SKM-1 (cell line): ENCODE data around the gene BCR.

Experiments used
- DNase-seq: peaks from one replicate; lab custom pipeline; 2025; ENCODE audit not compliant: unreplicated experiment; lab: John Stamatoyannopoulos, UW

BCR gene

DNA sequence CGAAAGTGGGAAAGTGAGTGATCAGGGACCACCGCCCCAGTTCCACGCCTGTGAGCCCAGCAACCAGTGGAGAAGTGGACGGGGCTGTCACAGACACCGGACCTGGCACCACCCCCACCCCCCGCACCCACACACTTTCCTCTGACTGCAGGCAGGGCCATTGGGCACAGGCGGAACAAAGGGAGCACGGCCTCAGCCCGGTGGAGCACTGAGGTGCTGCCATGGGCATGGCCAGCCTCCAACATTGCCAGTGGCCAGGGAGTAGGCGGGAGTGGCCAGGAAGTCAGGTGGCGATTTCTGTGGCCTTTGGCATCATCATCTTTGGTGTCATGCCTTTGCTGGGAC, 78.5 kb downstream of the BCR start:
- DNase-seq, result no peak

GRCh38 chr22:23259916-23260644, 79.8 kb downstream of the BCR start:
- no peak for DNase-seq

- DNase-seq, result no peak
These were observed 80.6 kb downstream of the BCR start for GRCh38 chr22:23260645-23261581.

DNA sequence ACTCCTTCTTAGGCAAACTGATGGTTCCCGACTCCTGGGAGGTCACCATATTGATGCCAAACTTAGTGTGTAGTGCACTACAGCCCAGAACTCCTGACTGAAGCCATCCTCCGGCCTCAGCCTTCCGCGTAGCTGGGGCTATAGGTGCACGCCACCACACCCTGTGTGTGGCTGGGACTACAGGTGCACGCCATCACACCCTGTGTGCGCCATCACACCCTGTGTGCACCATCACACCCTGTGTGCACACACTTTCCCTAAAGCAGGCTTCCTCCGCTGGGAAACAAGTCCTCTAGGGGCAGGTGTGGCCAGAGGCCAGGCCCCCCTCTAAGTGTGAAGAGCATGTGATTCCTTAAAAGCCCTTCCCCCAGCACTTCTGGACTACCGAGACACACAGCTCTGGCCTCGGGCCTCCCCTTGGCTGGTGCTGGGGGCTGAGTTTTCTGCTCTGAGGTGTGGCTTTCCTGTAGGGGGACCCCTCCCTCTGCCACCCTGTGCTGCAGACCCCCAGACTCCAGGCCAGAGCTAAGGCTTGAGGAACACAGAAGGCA, 81.7 kb downstream of the BCR start:
- DNase-seq, result no peak

DNA sequence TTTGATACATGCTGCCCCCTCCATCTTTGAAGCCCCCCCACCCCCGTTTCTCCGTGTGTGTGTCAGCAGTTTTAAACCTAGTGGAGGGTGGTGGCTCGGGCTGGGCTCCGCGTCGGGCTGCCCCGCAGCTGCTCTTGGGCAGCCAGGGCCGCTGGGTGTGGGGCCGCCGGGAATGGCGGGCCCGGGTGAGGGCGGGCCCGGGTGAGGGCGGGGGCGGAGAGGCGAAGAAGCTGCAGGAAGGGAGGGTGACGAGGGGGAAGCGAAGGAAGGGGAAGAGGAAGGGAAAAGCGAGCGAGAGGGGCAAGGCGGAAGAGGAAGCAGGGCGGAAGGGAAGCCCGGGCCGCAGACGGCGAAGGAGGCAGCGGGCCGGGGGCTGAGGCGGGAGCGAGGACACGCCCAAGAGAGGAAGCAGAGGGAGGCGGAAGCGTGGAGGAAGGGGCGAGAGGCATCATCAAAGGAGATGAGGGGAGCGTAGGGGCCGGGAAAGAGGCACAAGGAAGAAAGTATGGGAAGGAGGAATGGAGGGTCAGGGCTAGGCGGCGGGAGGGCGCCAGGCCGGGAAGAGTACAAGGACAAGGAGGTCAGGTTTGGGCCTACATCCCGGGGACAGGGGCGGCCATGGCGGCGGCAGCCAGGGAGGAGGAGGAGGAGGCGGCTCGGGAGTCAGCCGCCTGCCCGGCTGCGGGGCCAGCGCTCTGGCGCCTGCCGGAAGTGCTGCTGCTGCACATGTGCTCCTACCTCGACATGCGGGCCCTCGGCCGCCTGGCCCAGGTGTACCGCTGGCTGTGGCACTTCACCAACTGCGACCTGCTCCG, 82.4 kb downstream of the BCR start:
- DNase-seq, result no peak

GRCh38 chr22:23263651-23264555, 83.6 kb downstream of the BCR start:
- DNase-seq, result no peak

- DNase-seq, result no peak
These were observed 84.5 kb downstream of the BCR start for GRCh38 chr22:23264610-23265367.

DNA sequence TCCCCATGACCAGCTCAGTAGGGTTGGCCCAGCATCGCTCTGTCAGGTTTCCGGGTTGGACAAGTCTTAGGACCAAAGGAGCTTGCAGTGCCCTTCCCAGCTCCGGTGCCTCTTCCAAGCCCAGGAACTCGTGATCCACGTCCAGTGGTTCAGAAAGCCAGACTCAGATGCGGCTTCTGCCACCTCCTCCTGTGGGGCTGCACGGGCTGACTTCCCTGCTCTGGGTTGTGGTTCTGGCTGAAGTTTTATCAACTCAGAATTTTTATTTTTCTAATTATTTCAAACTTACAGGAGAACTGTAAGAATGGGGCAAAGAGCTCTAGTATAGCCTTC, 85.0 kb downstream of the BCR start:
- no peak for DNase-seq

GRCh38 chr22:23266780-23267179, 86.5 kb downstream of the BCR start:
- no peak for DNase-seq

- DNase-seq, result no peak
These were observed 87.1 kb downstream of the BCR start for GRCh38 chr22:23267226-23268043.

DNA sequence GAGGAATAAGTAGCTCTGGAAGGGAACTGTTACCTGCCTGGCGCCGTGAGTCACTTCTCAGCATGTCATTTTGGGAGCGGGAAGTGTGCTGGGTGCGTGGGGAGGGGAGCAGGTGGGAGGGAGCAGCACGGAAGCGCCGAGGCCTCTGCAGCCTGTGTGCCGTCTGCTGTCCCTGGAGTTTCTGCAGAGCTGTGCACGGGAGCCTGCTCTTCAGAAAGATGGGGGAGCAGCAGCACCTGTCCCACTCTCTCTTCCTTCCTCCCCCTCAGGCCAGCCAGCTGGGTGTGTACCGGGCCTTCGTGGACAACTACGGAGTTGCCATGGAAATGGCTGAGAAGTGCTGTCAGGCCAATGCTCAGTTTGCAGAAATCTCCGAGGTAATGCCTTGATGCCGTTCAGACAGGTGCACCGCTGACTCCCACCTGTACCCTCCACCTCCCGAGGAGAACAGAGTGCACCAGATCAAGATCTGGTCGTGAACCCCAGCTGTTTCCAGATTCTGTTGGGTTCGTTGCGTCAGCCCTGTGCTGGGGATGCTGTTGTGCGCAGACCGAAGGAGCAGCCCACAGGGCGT, 87.9 kb downstream of the BCR start:
- no peak for DNase-seq

DNA sequence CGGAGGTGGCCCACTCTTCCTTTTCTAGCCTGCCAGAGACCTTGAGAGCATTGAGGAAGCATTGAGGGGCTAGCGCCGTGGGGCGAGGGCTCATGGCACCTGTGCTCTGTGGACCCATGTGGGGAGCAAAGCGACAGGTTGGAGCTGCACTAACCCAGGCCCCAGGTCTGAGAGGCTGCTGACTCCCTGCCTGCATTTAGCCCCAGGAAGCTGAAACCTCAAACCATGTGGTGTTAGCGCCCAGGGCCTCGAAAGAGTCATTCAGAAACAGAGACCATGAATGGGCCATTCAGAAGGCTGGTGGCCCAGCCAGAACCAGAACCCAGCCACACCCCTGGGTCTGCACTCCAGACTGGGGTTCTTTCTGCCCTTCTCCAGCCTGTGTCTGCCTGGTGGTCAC, 88.6 kb downstream of the BCR start:
- DNase-seq, result no peak

- no peak for DNase-seq
These were observed 89.3 kb downstream of the BCR start for GRCh38 chr22:23269441-23270211.

DNA sequence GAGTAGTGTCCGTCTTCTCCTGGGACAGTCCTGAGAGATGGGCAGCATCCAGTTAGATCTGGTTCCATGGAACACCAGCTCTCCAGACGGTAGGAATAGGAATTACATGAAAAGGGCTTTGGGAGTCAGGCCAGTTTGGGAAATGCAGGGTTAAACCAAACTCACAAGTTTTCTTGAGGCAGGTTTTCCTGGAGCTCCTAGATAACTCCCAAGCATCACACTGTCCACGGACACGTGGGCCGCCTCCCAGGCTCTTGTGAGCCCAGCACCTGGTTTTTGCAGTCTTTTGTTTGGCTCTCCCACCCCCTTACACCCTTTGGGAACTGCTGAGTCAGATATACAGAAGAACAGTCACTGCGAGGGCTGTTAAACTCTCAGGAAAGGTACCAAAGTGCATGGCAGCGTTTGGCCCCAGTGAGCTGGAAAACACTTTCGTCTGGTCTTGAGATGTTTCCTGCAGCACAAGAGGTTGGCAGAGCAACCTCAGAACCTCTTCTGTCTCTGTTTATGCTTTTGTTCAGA, 90.0 kb downstream of the BCR start:
- DNase-seq, result no peak

DNA sequence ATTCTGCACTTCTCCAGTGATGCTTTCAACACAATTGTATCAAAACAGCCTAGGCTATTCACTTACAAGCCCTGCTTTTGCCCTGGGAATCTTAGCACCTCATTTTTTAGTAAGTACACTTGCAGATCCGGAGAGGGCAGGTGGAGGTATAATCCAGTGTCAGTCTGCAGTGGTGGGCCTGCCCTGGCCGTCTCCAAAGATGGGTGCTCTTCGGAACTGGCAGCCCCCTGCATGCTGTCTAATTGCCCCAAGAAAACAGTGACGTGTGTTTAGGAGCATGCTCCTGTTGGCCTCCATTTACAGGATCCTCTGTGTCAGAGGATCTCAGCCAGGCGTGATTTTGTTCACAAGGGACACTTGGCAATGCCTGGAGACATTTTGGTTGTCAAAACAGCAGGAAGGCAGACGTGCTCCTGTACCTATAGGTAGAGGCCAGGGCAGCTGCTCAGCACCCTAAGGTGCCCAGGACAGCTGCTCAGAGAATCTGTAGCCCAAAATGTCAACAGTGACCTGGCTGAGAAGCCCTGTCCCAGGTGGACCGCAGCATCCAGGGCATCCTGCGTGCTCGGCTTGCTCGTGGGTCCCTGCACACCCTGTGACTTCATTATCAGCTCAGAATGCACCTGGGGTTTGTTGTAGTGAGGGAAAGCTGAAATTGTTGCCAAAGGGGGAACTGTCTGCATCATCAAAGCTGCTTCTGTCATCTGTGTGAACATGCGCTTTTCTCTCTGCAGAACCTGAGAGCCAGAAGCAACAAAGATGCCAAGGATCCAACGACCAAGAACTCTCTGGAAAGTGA, 90.7 kb downstream of the BCR start:
- DNase-seq, result no peak

DNA sequence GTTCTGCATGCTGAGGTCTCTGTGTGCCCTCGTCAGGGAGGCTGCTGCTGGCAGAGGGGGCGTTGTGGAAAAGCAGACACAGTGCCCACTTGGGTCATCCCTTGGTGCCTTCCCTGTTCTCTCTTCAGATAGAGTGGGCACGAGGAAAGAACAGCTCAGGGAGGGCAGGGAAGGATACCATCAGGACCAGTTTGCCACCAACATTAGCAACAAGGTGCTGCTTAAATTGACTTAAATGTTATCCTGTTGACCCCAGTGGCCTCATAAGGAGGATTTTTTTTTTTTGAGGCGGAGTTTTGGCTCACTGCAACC, 91.2 kb downstream of the BCR start:
- DNase-seq, result no peak

- DNase-seq, result no peak
These were observed 92.1 kb downstream of the BCR start for GRCh38 chr22:23272371-23272770.
